Measurements from ENCODE around the gene TAF3.

The TAF3 gene

GRCh38 chr10:7944215-7944480 is 125.8 kb downstream of the TAF3 start:
- DNase-seq, result no peak

GRCh38 chr10:7944537-7944936 is 126.2 kb downstream of the TAF3 start:
- DNase-seq, result no peak

GRCh38 chr10:7945034-7945433 is 126.7 kb downstream of the TAF3 start:
- DNase-seq, result no peak

GRCh38 chr10:7945469-7946187 is 127.3 kb downstream of the TAF3 start:
- no peak for DNase-seq

- DNase-seq, result no peak
Measured at GRCh38 chr10:7948371-7949000, 130.2 kb downstream of the TAF3 start.

- DNase-seq, result no peak
Measured at GRCh38 chr10:7950981-7951847, 132.9 kb downstream of the TAF3 start.

- no peak for DNase-seq
Measured at GRCh38 chr10:7952266-7952665, 134.0 kb downstream of the TAF3 start.

- DNase-seq, result no peak
Measured at GRCh38 chr10:7953447-7953846, 135.1 kb downstream of the TAF3 start.

- DNase-seq, result no peak
Measured at GRCh38 chr10:7955446-7955845, 137.1 kb downstream of the TAF3 start.

- DNase-seq, result no peak
Measured at GRCh38 chr10:7956508-7956907, 138.2 kb downstream of the TAF3 start.

GRCh38 chr10:7957591-7957990 is 139.3 kb downstream of the TAF3 start:
- DNase-seq, result no peak

- no peak for DNase-seq
Measured at GRCh38 chr10:7958442-7958841, 140.1 kb downstream of the TAF3 start.

GRCh38 chr10:7960108-7960507 is 141.8 kb downstream of the TAF3 start:
- DNase-seq, result no peak

GRCh38 chr10:7962592-7962991 is 144.3 kb downstream of the TAF3 start:
- DNase-seq, result no peak

GRCh38 chr10:7965457-7965856 is 147.2 kb downstream of the TAF3 start:
- DNase-seq, result no peak

GRCh38 chr10:7967035-7967434 is 148.7 kb downstream of the TAF3 start:
- DNase-seq, result no peak

- no peak for DNase-seq
Measured at GRCh38 chr10:7968510-7969112, 150.3 kb downstream of the TAF3 start.

- no peak for DNase-seq
Measured at GRCh38 chr10:7969623-7970022, 151.3 kb downstream of the TAF3 start.

- DNase-seq, result no peak
Measured at GRCh38 chr10:7971949-7972348, 153.6 kb downstream of the TAF3 start.

- DNase-seq, result no peak
Measured at GRCh38 chr10:7972367-7972766, 154.1 kb downstream of the TAF3 start.

GRCh38 chr10:7980196-7980595 is 161.9 kb downstream of the TAF3 start:
- DNase-seq, result no peak

- DNase-seq, result no peak
Measured at GRCh38 chr10:7982727-7983126, 164.4 kb downstream of the TAF3 start.

- DNase-seq, result no peak
Measured at GRCh38 chr10:7984325-7984724, 166.0 kb downstream of the TAF3 start.

GRCh38 chr10:7984896-7985295 is 166.6 kb downstream of the TAF3 start:
- no peak for DNase-seq

All from NCI-H524 treated with DMSO at 0.1 percent for 48 hours (cell line).